Measurements from ENCODE around the gene CARD11.

DNA sequence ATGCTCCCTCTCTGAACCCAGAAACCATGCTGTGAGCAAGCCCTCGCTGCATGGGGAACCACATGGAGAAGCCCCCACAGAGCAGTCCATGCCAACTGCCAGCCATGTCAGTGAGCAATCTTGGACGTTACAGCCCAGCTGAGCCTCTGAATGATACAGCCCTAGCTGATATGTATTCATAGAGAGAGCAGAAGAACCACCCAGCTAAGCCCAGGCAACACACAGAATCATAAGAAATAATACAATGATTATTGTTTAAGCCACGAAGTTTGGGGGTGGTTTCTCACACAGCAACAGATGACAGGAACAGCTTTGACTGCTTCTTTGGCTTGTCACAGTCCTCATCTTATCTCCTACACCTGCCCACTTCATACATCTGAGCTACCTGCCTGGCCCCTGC, 32.5 kb upstream of the CARD11 start:
- TF ChIP-seq, protein P1, sequence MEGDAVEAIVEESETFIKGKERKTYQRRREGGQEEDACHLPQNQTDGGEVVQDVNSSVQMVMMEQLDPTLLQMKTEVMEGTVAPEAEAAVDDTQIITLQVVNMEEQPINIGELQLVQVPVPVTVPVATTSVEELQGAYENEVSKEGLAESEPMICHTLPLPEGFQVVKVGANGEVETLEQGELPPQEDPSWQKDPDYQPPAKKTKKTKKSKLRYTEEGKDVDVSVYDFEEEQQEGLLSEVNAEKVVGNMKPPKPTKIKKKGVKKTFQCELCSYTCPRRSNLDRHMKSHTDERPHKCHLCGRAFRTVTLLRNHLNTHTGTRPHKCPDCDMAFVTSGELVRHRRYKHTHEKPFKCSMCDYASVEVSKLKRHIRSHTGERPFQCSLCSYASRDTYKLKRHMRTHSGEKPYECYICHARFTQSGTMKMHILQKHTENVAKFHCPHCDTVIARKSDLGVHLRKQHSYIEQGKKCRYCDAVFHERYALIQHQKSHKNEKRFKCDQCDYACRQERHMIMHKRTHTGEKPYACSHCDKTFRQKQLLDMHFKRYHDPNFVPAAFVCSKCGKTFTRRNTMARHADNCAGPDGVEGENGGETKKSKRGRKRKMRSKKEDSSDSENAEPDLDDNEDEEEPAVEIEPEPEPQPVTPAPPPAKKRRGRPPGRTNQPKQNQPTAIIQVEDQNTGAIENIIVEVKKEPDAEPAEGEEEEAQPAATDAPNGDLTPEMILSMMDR (IDR thresholded peaks at IDR 0.05), result no peak
- TF ChIP-seq POLR2A (IDR thresholded peaks at IDR 0.05), result no peak
